Lower lobe of right lung (tissue), 2 donors: ENCODE data around the gene ST6GAL2. TPM values are rescaled to one million over a fixed set of nuclear protein-coding genes. Genes with fewer than 3 reads are reported as not detected.

Source experiments
- ATAC-seq, 2 donors: fragments of 200-7000 bp; cut with Tn5 transposase; one replicate each; pipeline ENCODE4 v1.9.1; 2020 to 2022; ENCODE audit warnings: mild to moderate bottlenecking in 2 of 2, moderate library complexity in 2 of 2
- DNase-seq: peaks from one replicate; pipeline ENCODE4 v3.0.0-alpha.2; 2020
- H3K27ac ChIP-seq: fragments of 200-600 bp; one replicate; pipeline ENCODE4 v1.8.0; 2022
- H3K27me3 ChIP-seq: fragments of 200-600 bp; one replicate; pipeline ENCODE4 v1.8.0; 2022; ENCODE audit warnings: low read depth
- H3K36me3 ChIP-seq: fragments of 200-600 bp; one replicate; pipeline ENCODE4 v1.8.0; 2022; ENCODE audit warnings: mild to moderate bottlenecking
- H3K4me1 ChIP-seq: fragments of 200-600 bp; one replicate; pipeline ENCODE4 v1.8.0; 2022
- H3K4me3 ChIP-seq: fragments of 200-600 bp; one replicate; pipeline ENCODE4 v1.8.0; 2022; ENCODE audit warnings: mild to moderate bottlenecking
- H3K9me3 ChIP-seq: fragments of 200-600 bp; one replicate; pipeline ENCODE4 v1.8.0; 2022
- CTCF ChIP-seq: fragments of 200-600 bp; IDR thresholded peaks from one replicate; pipeline ENCODE4 v1.8.0; 2022; ENCODE audit warnings: antibody characterized with exemption, mild to moderate bottlenecking
- intact Hi-C: fragments of 100-400 bp; cut with DNase I; formaldehyde crosslinking; loops from one replicate; pipeline ENCODE4 v1.11.0; 2022
- total RNA-seq: library from RNA; stranded (reverse); fragmentation: NEBNext Ultra II Directional; extraction: Animal tissue kit (Norgen Biotek cat#: 25700); gene quantifications from one replicate; pipeline ENCODE4 v1.2.1, GENCODE V29; 2021
- donor health status: DM: no; HTN: yes; CAD: no; lungs with severe emphysema.

Gene ST6GAL2
- total RNA-seq, 1 donor from 2014 or later: 0.92 TPM

- H3K9me3 ChIP-seq: no peaks in the 10 kb centered on the region
- H3K27me3 ChIP-seq: no peaks in the 10 kb centered on the region
- no peak for DNase-seq
- no peak for TF ChIP-seq CTCF
- intact Hi-C loops: no loop called here
- H3K36me3 ChIP-seq: no peaks in the 10 kb centered on the region
- no peak overlapping the region for H3K27ac ChIP-seq
- ATAC-seq: no peak
- no peak overlapping the region for H3K4me3 ChIP-seq
- H3K4me1 ChIP-seq: no peaks in the 10 kb centered on the region
Observed at GRCh38 chr2:106833256-106833655, 52.7 kb downstream of the ST6GAL2 start.

- no peak for ATAC-seq
Observed at GRCh38 chr2:106831816-106832569, 54.0 kb downstream of the ST6GAL2 start.

GRCh38 chr2:106831241-106831640 is 54.7 kb downstream of the ST6GAL2 start:
- H3K27ac ChIP-seq: no peak overlapping the region
- DNase-seq (no peak), ATAC-seq (no peak)
- TF ChIP-seq CTCF: no peak
- no peaks in the 10 kb centered on the region for H3K36me3 ChIP-seq
- no peaks in the 10 kb centered on the region for H3K4me1 ChIP-seq
- H3K27me3 ChIP-seq: no peaks in the 10 kb centered on the region
- H3K9me3 ChIP-seq: no peaks in the 10 kb centered on the region
- H3K4me3 ChIP-seq: no peak overlapping the region
- intact Hi-C loops: no loop called here

More at GRCh38 chr2:106831816-106832569, 54.0 kb downstream of the ST6GAL2 start:
- intact Hi-C loops: no loop called here
- H3K4me3 ChIP-seq: no peak overlapping the region
- H3K36me3 ChIP-seq: no peaks in the 10 kb centered on the region
- H3K27me3 ChIP-seq: no peaks in the 10 kb centered on the region
- TF ChIP-seq CTCF: no peak
- no peak overlapping the region for H3K27ac ChIP-seq
- no peaks in the 10 kb centered on the region for H3K4me1 ChIP-seq
- no peaks in the 10 kb centered on the region for H3K9me3 ChIP-seq
- DNase-seq: no peak

GRCh38 chr2:106830191-106830590 is 55.8 kb downstream of the ST6GAL2 start:
- H3K9me3 ChIP-seq: no peaks in the 10 kb centered on the region
- no peak for TF ChIP-seq CTCF
- DNase-seq (no peak), ATAC-seq (no peak)
- no peaks in the 10 kb centered on the region for H3K27me3 ChIP-seq
- no peaks in the 10 kb centered on the region for H3K36me3 ChIP-seq
- intact Hi-C loops: no loop called here
- H3K4me3 ChIP-seq: no peak overlapping the region
- H3K4me1 ChIP-seq: no peaks in the 10 kb centered on the region
- H3K27ac ChIP-seq: no peak overlapping the region

- Histone ChIP-seq H3K9me3 (no peaks in the 10 kb centered on the region), H3K27me3 (no peaks in the 10 kb centered on the region), H3K4me1 (no peaks in the 10 kb centered on the region), H3K4me3 (no peak overlapping the region), H3K36me3 (no peaks in the 10 kb centered on the region), H3K27ac (no peak overlapping the region)
- no peak for TF ChIP-seq CTCF
- ATAC-seq: no peak
- DNase-seq: no peak
- intact Hi-C loops: no loop called here
Observed at GRCh38 chr2:106828119-106828518, 57.8 kb downstream of the ST6GAL2 start.
